NCI-H1105 (cell line): ENCODE measurements around the gene BDKRB2.

Experiments
- DNase-seq: peaks from one replicate; lab custom pipeline; 2025; lab: John Stamatoyannopoulos, UW

Gene BDKRB2

DNA sequence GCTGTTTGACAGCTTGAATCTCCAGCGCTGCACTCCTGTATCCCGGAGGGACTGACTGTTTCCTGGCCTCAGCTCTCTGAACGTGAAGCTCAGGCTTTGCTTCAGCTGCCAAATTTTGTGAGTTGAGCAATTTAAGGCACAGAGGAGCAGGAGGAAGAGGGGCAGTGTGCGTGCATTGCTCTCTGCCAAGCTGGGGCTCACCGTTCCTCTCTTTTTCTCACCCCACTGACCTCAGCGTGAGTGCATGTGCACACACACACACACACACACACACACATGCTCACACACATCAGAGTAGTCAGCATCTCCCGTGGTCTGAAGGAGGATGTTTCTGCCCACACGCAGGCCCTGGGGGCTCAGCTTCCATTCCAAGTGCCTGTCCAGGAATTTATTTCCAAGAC lies 27.8 kb upstream of the BDKRB2 start:
- no peak for DNase-seq

DNA sequence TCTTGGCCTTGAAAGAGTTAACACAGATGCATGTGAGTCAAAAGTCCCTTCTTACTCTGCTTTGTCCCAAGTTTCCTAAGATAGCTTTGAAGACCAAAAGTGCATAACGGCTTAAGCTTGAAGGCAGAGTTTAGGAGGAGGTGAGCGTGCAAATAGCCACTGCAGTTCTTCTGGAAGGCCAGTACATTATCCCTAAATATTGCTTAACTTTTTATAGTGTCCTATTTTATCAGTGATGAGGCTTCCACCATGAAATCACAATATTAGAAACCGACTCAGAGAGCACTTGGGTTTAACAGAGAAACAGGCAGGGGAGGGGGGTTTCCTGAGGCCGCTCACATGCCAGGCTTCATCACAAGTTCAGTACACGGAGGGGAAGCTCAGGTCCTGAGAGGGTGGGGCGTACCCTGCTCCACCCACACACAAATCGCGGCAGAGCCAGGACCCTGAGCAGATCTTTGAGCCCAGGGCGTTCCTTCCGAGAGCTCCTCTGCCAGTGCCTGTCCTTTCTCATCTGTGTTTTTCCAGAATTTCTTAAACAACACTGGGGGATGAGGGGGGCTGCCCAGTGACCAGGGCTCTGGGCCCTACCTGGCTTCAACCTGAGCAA lies 26.8 kb upstream of the BDKRB2 start:
- DNase-seq: no peak

DNA sequence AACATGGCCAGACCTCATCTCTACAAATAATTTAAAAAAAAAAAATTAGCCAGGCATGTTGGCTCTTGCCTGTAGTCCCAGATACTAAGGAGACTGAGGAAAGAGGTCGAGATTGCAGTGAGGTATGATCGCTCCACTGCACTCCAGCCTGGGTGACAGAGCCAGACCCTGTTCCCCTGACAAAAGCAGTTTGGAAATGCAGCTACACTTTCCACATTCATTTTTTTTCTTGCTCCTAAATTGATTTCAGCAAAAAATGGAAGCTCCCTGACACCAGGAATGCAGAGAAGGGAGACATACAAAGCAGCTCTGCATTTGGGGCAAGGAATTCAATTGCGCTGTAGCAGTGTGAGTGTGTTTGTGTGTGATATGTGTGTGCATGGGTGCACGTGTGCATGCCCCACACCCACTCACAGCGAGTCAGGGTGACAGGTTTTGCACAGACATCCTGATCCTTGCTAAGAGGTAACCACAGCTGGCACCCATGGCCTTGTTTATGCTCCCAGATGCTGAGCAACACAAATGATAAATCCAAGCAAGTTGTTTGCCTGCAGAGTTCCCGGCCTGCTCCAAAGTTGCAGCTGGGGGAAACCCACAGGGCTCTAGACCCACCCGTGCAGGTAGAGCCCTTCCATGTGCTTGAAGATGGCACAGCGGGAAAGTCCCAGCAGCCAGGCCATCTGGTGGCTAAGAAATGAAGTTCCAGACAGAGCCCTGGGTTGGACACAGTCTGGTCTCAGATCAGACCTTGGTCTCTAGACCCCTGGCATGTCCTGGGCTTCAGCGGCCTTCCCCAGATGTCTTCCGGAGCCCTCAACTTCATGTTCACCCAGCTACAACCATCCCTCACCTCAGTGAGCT lies 25.9 kb upstream of the BDKRB2 start:
- DNase-seq: no peak

DNA sequence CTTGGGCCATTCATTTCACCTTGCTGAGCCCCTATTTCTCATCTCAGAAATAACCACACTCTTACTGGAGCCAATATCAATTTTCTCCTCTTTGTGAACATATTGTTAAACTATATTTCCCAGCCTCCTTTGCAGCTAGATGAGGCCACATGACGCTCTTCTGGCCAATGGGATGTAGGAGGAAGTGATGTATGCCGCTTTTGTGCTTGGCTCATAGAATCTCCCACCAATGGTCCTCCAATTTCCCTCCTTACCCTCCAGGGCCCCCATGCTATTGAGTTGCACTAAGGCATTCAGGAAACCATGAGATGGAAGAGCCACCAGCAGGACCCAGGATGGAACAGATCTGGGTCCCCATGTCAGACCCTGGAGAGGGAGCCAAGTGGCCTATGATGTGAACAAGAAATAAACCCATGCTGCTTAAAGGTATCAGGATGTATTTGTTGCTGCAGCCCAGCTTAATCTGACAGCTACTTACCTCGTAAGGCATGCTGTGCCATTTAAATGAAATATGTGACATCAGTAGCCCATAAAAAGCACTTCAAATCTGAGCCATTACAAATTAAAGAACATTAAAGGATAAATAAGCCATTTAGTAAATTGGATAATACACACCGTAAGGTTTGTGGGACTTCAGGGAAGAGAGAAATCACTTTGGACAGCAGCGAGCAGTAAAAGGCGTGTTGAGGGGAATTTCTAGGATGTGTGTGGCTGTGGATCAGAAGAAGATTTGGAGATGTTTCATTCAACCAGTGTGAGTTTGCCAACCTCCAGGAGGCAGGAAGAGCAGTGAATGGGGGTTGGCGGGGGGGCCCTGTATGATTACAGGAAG lies 24.4 kb upstream of the BDKRB2 start:
- DNase-seq: no peak

DNA sequence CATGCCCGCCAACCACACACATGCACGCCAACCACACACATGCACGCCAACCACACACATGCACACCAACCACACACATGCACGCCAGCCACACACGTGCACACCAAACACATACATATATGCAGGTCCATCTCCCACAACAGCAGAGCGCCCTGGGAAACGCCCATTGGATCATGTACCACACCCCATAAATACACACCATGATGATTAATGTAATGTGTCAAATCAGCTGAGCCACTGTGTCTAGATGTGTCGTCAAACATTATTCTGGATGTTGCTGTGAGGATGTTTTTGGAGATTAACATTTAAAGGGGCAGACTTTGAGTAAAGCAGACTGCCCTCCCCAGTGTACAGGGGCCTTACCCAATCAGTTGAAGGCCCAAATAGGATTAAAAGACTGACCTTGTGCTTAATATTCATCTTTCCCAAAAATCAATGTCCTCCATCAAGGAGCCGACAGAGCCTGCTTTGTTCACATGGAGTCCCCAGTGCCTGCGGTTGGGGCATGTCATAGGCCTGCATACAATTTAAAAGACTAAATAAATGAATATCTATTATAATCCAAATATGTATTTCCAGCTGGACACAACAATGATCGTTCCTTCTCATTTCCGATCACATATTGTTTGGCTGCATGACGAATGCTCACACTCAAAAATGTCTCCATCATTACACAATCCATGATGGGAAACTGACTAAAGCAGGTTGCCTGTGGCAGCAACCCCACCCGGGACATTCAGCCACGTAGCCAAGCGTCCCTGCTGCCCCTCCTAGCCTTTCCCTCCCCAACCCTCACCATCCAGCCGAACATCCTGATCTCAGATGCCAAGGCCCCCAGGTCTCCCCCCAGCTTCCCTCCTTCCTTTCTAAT lies 23.2 kb upstream of the BDKRB2 start:
- DNase-seq: no peak

DNA sequence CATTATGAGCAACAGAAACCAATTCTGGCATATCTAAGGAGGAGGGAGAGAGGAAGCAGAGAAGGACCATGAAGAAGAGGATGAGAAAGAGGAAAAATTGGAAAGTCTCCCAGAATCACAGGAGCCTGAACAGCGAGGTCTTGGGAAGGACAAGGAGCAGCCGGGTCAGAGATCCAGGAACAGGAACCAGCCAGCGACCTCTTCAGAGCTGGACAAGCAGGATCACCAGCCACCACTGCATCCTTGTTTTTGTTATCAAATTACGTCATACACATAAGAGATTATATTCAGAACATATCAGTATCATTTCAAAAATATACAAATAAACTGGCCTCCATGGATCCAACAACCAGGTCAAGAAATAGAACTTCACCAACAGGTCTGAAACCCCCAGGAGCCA lies 22.1 kb upstream of the BDKRB2 start:
- DNase-seq: no peak

DNA sequence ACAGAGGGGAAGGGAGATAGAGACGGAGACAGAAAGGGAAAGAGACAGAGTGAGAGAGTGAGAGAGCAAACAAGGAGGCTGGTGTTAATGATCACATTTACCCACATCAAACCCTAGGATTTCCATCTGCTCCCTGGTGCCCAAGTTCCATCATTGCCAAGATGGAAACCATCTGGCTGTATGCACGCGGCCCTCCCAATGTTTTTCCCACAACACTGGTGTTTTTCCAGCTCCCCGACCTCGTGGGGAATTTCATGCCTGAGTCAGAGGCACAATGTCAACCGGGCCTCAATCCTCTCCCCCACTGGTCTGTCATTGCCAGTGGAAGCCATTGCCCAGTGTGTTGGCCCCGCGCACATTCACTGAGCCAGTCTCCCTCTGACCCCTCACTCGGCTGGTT lies 19.9 kb upstream of the BDKRB2 start:
- DNase-seq: no peak

DNA sequence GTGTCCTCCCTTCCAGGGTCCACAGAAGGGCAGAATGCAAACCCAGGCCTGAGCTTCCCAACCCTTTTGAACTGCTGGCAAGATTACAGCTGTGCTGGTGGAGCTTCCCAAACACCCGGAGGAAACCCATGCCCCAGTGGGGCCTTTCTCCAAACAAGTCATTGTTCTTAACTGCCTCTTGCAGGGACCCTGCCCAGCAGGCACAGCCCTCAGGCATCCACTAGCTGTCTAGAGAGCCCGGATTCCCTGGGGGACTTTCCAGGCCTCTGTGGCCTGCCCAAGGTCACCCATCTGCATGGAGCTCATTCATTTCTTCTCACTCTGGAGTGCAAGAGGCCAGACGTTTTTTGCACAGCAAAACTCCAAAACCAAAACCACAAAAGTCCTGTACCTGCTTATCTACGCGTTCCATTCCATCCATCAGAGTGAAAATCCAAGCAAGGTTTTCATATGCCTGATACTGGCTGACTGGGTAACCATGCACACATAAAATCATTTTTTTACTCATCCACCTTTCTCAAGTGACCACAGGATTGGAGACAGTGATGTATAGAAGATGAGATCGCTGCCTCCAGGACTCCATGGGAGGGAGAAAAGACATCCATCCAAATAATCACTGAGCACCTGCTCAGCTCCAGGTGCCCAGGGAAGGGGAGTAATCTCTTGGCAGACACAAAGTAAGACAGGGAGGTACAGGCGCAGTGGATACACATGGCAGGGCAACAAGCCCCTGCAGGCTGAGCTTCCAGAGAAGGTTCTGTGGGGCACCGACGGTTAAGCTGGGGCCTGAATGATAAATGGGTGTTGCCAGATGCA lies 17.2 kb upstream of the BDKRB2 start:
- no peak for DNase-seq

DNA sequence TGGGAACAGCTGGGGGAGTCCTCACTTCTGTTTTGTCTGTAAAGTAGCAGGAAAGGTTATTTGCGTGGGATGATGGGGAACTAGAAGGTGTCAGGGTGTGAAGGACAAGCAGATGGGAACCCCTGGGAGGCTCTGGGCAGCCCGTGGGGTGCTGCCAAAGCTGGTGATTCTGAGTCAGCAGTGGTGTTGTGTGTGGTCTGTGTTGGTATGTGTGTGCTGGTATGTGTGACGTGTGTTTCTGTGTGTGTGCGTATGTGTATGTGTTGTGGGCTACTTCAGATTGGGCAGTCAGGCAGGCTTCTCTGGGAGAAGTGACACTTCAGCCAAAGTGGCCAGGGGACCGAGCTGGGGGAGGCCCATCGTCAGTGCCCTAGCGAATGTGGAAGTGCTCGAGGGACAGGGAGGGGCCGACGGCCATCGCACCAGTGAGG lies 15.3 kb upstream of the BDKRB2 start:
- DNase-seq: no peak

DNA sequence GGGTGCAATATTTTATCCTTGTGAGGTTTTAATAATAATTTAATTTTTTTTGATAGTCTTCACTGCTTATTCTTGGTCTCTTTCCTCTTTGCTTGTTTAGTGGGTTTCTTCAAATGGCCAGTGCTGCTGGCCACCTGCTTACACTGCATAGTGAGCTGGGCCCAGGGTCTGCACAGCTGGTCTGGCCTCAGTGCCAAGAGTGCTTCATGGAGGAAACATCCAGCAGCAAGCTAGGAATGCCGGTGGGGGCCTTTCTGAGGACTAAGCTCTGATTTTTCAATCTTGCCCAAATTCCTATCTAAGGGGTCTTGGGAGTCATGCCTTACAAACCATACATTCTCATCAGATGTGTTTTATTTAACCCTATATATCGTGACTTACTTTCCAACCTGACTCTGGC lies 13.3 kb upstream of the BDKRB2 start:
- DNase-seq: no peak

DNA sequence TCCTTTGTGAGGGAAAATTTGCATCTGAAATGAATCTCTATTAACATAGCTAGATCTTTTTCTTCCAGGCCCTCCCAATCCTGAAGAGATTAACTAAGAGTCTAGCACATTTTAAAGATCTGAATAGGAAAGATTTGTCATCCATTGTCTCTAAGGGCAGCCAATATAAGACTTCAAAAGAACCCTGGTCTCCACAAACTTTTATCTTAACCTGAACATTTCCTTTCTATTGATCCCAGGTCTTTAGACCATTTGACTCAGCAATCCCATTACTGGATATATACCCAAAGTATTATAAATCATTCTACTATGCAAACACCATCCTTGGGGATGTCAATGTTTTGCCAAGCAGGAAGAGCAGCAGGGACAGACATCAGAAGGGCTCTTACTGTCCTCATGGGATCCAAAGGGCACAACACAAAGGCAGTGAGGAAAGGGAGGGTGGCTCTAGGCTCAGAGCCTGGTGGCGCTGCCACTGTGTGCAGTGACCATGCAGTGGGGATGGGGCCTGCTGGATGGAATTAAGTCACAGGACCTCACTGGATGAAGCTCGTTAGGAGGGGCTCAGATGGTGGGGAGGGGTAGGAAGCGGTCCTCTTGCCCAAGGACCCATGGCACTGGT lies 12.7 kb upstream of the BDKRB2 start:
- no peak for DNase-seq

DNA sequence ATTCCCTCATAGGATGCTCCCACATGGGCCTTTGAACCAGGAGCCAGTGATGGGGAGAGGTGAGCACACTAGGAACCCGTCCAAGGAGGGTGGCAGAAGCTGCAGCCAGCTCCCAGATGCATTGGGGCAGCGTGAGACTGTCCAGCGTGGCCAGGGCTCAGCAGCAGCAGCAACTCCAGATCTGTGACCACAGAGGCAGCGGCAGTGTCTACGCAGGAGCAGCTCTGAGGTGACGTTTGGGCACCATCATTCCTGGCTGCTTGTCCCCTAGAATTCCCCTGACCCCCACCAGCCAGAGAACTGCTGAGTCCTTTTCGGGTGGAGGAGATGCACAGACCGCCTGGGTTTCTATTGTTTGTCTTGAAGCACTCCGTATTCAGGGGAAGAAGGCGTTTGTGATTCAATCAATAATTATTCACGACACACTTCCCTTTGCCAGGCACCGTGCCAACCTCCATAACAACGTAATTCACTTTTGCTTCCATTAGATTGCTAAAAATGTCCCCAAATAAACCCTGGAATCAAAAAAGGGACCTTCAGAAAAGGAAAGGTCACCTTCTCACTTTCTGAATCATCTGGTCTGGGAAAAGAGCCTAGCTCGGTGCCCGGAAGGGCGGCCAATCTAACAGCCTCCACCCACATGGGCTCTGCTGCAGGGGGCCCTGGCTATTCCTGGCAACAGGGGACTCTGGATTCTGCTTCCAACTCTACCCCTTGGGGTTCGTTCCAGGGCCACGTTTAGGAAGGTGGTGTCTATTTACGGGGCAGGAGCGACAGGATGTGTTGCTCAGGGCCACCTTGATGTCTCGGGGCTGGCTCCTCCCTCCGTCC lies 11.4 kb upstream of the BDKRB2 start:
- no peak for DNase-seq

DNA sequence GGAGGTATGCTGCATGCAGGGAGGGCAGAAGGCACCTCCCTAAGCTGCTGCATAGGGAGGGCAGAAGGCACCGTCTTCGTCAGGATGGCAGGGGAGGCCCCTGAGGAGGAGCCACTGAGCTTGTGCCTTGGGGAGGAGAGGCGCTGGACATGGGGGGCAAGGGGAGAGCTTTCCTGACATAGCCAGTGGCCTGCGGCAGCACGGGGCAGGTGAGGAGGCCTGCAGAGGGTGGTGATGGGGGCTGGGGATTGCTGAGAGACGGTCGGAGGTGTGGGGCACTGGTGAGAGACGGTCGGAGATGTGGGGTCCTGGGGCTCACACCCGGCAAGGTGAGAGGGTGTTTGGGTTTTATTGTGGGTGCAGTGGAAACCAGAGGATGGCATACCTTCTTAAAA lies 10.4 kb upstream of the BDKRB2 start:
- no peak for DNase-seq

DNA sequence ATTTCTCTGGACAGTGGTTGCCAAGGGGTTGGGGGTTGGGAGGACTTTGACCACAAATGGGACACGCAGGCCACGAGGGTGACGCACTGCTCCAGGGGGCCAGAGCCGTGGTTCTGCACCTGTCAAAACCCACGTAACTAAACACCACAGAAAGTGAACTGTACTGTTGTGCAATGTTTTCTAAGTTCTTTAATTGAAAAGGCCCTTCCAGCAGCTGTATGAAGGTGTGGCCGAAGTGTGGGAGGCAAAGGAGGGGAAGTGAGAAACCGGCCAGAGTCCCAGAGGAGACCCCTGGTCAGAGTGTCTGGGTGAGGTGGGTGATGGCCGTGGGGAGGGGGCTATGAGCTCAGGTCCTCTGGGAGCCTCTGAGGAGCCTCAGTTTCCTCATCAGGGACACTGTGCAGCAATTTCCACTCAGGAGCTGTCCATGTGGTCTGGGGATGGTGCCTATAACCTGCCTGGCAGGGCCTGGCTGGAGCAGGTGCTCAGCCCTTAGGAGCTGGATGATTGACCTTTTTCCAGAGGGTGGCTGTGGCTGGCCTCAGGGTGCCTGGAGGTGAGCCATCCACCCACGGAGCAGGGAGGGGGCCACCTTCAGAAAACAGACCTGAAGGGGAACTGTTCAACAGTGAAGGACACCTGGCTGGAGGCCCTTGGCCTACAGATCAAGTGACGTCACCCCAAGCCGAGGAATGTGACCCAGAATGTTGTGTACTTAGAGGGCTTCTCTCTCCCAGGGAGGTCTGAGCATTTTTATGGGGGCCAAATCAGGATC lies 9.8 kb upstream of the BDKRB2 start:
- DNase-seq: no peak

DNA sequence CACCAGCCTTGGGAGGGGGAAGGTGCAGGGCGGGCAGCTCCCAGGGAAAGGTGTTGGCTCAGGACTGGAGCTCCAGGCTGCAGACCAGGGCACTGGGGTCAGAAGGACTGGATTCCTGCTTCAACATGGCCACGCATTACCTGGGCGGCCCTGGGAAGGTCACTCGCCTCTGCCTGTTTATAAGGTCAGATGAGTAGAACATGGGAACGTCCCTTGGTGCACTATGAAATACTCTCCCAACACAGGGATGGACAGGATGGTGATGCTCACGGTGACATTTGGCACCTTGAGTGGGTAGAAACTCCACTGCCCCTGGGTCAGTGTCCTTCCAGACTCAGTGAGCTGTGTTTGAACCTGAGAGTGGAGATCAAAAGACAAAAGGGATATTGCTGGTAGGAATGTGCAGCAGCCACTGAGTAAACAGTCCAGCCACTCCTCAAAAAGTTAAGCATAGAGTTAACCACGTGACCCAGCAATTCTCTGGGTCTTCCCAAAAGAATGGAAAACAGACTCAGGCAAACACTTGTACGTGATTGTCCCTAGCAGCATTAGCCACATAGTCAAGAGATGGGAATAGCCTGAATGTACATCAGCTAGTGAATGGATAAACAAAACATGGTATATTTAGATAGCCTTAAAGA lies 9.1 kb upstream of the BDKRB2 start:
- DNase-seq: no peak

DNA sequence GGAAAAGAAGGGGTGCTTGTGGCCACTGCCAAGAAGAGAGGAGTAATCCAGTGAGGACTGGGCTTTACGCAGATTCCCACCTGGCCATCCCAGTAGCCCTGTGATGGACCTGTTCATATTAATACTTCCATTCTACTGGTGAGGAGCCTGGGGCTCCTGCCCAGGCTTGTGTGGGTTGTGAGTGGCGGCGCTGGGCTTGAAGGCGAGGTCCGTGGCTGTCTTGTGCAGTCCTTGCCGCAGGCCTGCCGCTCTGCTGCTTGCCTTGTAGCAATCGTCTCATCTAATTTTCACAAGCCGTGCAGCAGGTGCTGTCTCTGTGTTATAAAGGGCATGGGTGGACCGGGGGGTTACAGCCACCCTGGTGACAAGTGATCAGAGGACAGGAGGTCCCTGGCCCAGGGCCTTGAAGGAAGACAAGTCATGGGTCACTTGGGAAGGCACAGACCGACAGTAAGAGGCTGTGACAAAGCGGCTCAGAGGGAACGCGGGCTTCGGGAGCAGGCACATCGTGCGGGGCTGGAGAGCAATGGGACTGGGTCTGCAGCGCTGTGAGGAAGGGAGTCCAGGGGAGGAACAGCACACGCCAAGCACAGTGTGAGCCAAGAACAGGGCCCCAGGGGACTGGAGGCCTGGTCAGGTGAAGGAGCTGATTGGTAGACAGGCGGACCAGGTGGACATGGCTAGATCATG lies 7.3 kb upstream of the BDKRB2 start:
- no peak for DNase-seq

DNA sequence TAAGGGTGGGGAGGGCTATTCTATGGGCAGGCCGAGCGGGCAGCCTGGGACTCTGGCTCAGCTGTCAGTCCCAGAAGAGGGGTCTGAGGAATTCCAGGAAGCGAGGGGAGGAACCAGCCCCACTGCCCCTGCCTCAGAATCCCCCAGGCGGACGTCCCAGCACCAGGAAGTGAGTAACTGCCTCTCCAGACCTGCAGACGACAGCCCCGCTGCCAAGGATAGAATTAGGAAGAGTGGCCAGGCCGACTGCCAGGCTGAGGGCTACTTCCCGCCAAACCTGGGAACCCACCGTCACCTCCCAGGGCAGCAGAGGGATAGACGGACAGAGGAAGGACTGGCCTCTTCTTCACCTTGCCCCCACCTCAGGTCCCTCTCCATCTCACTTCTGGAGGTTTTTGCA lies 6.7 kb upstream of the BDKRB2 start:
- DNase-seq: no peak
